Astrocyte (in vitro differentiated cells and primary cell): ENCODE data around the gene CT47A1.

Source experiments
- CTCF ChIP-seq: IDR thresholded peaks from 2 replicates; pipeline ENCODE4 v1.5.1; 2011; ENCODE audit warnings: low read depth, mild to moderate bottlenecking, inconsistent platforms, low read length, moderate library complexity; ENCODE audit not compliant: insufficient read depth
- EZH2 ChIP-seq: IDR thresholded peaks from 2 replicates; pipeline ENCODE4 v1.6.1; 2012; ENCODE audit warnings: mild to moderate bottlenecking, low read length, inconsistent platforms; ENCODE audit not compliant: insufficient read depth

GRCh38 chrX:121011254-121011653 lies 25.7 kb upstream of the CT47A1 start:
- TF ChIP-seq CTCF, result no peak
- TF ChIP-seq EZH2, result no peak
